DOHH2 (cell line): ENCODE measurements around the gene SERF2.

ENCODE experiments used
- CTCF ChIP-seq: fragments of 200-600 bp; sonication (generic); IDR thresholded peaks from one replicate; pipeline ENCODE4 v1.5.1; 2014; ENCODE audit warnings: antibody characterized with exemption, mild to moderate bottlenecking, low read depth, low read length; ENCODE audit not compliant: poor library complexity, severe bottlenecking
- EZH2phosphoT487 ChIP-seq: fragments of 200-600 bp; sonication (generic); IDR thresholded peaks from 2 replicates; pipeline ENCODE4 v1.6.1; 2017; ENCODE audit warnings: borderline replicate concordance, mild to moderate bottlenecking, antibody characterized with exemption, low read length, moderate library complexity, mixed read lengths

- TF ChIP-seq CTCF (no peak), EZH2phosphoT487 (no peak)
These were observed at the start of gene SERF2 for GRCh38 chr15:43791993-43792760.
